ENCODE results near the gene MAPK4.

DNA sequence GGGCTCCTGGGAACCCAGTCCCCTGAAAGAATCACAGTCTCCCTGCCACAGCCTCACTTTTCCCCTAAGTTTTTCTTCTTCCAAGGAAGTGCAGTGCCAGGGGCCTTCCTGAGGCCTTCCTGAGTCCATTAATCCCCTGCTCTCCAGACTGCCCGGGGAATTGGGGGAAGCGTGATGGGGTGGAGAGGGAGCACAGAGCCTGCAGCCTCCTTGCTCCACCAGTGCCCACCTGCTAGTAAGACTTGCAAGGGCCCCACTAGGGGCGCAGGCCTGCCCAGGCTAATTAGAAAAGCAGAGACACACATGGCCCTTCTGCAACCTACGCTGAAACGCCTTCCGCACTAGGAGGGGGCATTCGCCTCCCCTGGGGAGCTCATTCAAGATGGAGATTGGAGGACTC, 149.3 kb downstream of the MAPK4 start:
- TF ChIP-seq, protein P1, sequence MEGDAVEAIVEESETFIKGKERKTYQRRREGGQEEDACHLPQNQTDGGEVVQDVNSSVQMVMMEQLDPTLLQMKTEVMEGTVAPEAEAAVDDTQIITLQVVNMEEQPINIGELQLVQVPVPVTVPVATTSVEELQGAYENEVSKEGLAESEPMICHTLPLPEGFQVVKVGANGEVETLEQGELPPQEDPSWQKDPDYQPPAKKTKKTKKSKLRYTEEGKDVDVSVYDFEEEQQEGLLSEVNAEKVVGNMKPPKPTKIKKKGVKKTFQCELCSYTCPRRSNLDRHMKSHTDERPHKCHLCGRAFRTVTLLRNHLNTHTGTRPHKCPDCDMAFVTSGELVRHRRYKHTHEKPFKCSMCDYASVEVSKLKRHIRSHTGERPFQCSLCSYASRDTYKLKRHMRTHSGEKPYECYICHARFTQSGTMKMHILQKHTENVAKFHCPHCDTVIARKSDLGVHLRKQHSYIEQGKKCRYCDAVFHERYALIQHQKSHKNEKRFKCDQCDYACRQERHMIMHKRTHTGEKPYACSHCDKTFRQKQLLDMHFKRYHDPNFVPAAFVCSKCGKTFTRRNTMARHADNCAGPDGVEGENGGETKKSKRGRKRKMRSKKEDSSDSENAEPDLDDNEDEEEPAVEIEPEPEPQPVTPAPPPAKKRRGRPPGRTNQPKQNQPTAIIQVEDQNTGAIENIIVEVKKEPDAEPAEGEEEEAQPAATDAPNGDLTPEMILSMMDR (conservative IDR thresholded peaks at IDR 0.05; ENCODE audit: low read length): no peak
- no peak for TF ChIP-seq EZH2phosphoT487 (IDR thresholded peaks at IDR 0.05; ENCODE audit: borderline replicate concordance)
